Peyer's patch (tissue), 4 donors: ENCODE measurements around the gene KCNJ9. TPM values are rescaled to one million over a fixed set of nuclear protein-coding genes. Genes with fewer than 3 reads are reported as not detected.

Experiments
- DNase-seq, 3 donors: peaks; one replicate each; pipeline ENCODE4 v3.0.0-alpha.2; 2017 to 2019
- H3K27ac ChIP-seq, 4 donors: fragments of 200-600 bp; sonication (generic); one replicate each; pipeline ENCODE4 v1.5.1; 2016 to 2019
- H3K27me3 ChIP-seq, 2 donors: fragments of 200-600 bp; sonication (generic); one replicate each; pipeline ENCODE4 v1.5.1; 2019
- H3K36me3 ChIP-seq, 3 donors: fragments of 200-600 bp; sonication (generic); one replicate each; pipeline ENCODE4 v1.5.1; 2016 to 2019
- H3K4me1 ChIP-seq, 4 donors: fragments of 200-600 bp; sonication (generic); one replicate each; pipeline ENCODE4 v1.5.1; 2016 to 2019
- H3K4me3 ChIP-seq, 4 donors: fragments of 200-600 bp; sonication (generic); 1 replicate in 3 of 4; 2 replicates in 1 of 4; pipeline ENCODE4 v1.5.1; 2016 to 2019; ENCODE audit warnings: mild to moderate bottlenecking in 1 of 4
- H3K9me3 ChIP-seq, 4 donors: fragments of 200-600 bp; sonication (generic); one replicate each; pipeline ENCODE4 v1.5.1; 2016 to 2019; ENCODE audit warnings: mild to moderate bottlenecking in 1 of 4
- CTCF ChIP-seq, 6 experiments: fragments of 450-650 bp in 4 of 6; fragments of 200-600 bp in 2 of 6; sonication (generic) in 1 of 6; IDR thresholded peaks; one replicate each; pipeline ENCODE4 v1.5.1; 2017 to 2019; ENCODE audit warnings: antibody characterized with exemption in 6 of 6, mild to moderate bottlenecking in 3 of 6, moderate library complexity in 1 of 6
- POLR2A ChIP-seq, 2 donors: fragments of 450-650 bp; IDR thresholded peaks; one replicate each; pipeline ENCODE4 v1.5.1; 2017; ENCODE audit warnings: antibody characterized with exemption in 2 of 2, mild to moderate bottlenecking in 2 of 2, moderate library complexity in 2 of 2
- total RNA-seq, 4 donors: library from RNA; depleted of rRNA; stranded (reverse); fragments of >200 nt; gene quantifications; one replicate each; pipeline ENCODE4 v1.1.0, GENCODE V29; 2016

KCNJ9 gene
- total RNA-seq, 4 donors from 2014 or later, result not detected

- H3K27ac ChIP-seq, result peak within 1 kb of the TSS; percentile 90 to 98 (median 92)
- peaks cover 5 to 66% (median 22%) of the 10 kb centered on the region in 4 donors for H3K4me1 ChIP-seq
- no peaks in the 10 kb centered on the region for H3K27me3 ChIP-seq
- peak; percentile 90 to 97 (median 97) for DNase-seq
- H3K9me3 ChIP-seq, result no peaks in the 10 kb centered on the region
- peak within 1 kb of the TSS; percentile 73 to 94 (median 85) for H3K4me3 ChIP-seq
- peaks cover 0 to 13% (median 0%) of the 10 kb centered on the region in 3 donors for H3K36me3 ChIP-seq
- TF ChIP-seq CTCF (IDR thresholded peaks at IDR 0.05), result no peak
- peak; percentile 43 to 80 for TF ChIP-seq POLR2A (IDR thresholded peaks at IDR 0.05)
Observed at GRCh38 chr1:160097911-160098851, 16.8 kb downstream of the KCNJ9 start, which contains the start of gene IGSF8. IGSF8 (minus strand) TSS chr1:160098619; CDS start chr1:160098472, 147 bp downstream.

DNA sequence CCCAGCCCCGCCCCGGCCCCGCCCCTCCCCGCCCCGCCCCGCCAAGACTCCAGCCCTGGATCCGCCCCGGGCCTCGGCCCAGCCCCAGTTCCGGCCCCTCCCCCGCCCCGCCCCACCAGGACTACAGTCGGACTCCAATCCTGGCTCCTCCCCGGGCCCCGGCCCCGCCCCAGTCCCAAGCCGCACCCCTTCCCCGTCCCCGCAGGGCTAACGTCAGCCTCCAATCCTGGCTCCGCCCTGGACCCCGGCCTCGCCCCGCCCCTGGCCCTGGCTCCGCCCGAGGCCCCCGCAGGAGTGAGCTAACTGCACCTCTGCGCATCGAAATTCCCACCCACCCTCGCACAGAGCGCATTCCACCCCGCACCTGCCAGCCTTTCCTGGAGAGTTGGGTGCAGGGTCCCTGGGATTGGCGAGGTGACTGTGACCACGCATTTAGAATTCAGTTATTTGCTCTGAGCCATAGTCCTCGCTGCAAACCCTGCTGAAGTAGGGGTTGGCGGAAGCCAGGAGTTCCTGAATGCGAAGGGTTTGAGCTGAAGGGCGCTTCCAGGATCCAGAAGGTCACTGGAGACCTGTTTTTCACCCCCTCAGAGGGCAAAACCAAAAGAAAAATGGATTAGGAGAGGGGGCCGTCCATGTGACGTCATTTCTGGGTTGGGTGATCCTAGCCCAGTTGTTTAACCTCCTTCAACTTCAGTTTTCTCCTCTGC is 17.7 kb downstream of the KCNJ9 start:
- peaks cover 0 to 7% (median 0%) of the 10 kb centered on the region in 3 donors for H3K36me3 ChIP-seq
- H3K27ac ChIP-seq, result peak overlapping the region; percentile 90 to 98 (median 92)
- peaks cover 5 to 58% (median 22%) of the 10 kb centered on the region in 4 donors for H3K4me1 ChIP-seq
- H3K4me3 ChIP-seq, result peak overlapping the region; percentile 36 to 94 (median 62)
- DNase-seq, result peak; percentile 98 to 99 (median 99)
- H3K9me3 ChIP-seq, result no peaks in the 10 kb centered on the region
- no peaks in the 10 kb centered on the region for H3K27me3 ChIP-seq
- TF ChIP-seq POLR2A (IDR thresholded peaks at IDR 0.05) (peak; percentile 37 to 64), CTCF (IDR thresholded peaks at IDR 0.05) (no peak)

- Histone ChIP-seq H3K4me3 (no peak overlapping the region), H3K9me3 (no peaks in the 10 kb centered on the region), H3K36me3 (peaks cover 0 to 3% (median 0%) of the 10 kb centered on the region in 3 donors), H3K4me1 (peaks cover 5 to 50% (median 22%) of the 10 kb centered on the region in 4 donors), H3K27ac (peak overlapping the region; percentile 90 to 98 (median 92)), H3K27me3 (no peaks in the 10 kb centered on the region)
- TF ChIP-seq POLR2A (IDR thresholded peaks at IDR 0.05), result no peak
- TF ChIP-seq CTCF (IDR thresholded peaks at IDR 0.05), result no peak
- DNase-seq, result peak in 1 of 3 donors; percentile 33
Observed at GRCh38 chr1:160099716-160100375, 18.5 kb downstream of the KCNJ9 start.

DNA sequence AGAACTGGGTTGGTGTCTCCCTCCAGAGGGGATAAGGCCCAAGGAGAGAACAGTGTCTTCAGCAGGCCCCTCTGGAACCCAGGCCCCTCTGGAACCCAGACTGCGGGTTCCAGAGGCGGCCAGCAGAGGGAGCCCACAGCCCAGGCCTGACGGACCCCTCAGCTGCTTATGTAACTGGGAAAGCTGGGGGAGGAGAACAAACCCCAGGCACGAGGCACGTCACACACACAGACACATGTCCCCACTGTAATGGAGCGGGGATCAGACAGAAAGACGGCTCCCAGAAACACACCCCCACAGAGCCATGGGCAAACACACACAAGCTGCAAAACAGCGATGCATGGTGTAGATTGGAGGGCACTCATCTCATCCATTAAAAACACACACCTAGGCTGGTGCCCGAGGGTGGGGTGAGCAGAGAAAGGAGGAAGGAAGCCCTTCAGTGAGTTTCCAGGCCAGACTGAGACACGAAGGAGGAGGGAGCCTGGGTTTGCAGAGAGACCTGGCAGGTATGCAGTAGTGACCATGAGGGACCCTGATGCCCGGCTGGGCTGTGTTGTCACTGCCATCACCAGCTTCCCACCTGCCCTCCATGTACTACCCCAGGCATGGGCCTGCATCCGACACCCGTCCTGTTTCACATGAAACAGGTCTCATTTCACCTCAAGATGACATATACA is 19.8 kb downstream of the KCNJ9 start:
- Histone ChIP-seq H3K36me3 (no peaks in the 10 kb centered on the region), H3K27ac (peak overlapping the region; percentile 34 to 59 (median 50)), H3K4me3 (no peak overlapping the region), H3K4me1 (peaks cover 5 to 36% (median 21%) of the 10 kb centered on the region in 4 donors), H3K9me3 (no peaks in the 10 kb centered on the region), H3K27me3 (no peaks in the 10 kb centered on the region)
- TF ChIP-seq CTCF (IDR thresholded peaks at IDR 0.05) (peak; percentile 78 to 92 (median 86)), POLR2A (IDR thresholded peaks at IDR 0.05) (no peak)
- peak; percentile 72 to 87 (median 75) for DNase-seq
